OCI-LY3 (cell line): ENCODE measurements around the gene OTOG.

Experiments
- H2AFZ ChIP-seq: fragments of 200-600, 300-600 bp; shearing (Covaris generic); 2 replicates; pipeline ENCODE4 v1.6.0; 2014; ENCODE audit warnings: antibody characterized with exemption, low read depth, low read length
- H3K27ac ChIP-seq: fragments of 200-600, 300-600 bp; sonication (generic); 2 replicates; pipeline ENCODE4 v1.5.1; 2014; ENCODE audit warnings: mild to moderate bottlenecking, low read length, moderate library complexity, mixed read lengths
- H3K27me3 ChIP-seq: fragments of 200-600, 300-600 bp; sonication (generic); 2 replicates; pipeline ENCODE4 v1.6.1; 2014; ENCODE audit warnings: low read depth, low read length, mixed read lengths
- H3K36me3 ChIP-seq: fragments of 200-600, 300-600 bp; sonication (generic); replicated peaks from 2 replicates; pipeline ENCODE3; 2014; ENCODE audit warnings: low read depth, low read length, mixed read lengths
- H3K4me1 ChIP-seq: fragments of 300-600, 200-600 bp; sonication (generic); 2 replicates; pipeline ENCODE4 v1.6.1; 2014; ENCODE audit warnings: low read length, mixed read lengths
- H3K4me2 ChIP-seq: fragments of 200-600, 300-600 bp; sonication (generic); 2 replicates; pipeline ENCODE4 v1.6.1; 2014; ENCODE audit warnings: low read length, mixed read lengths
- H3K4me3 ChIP-seq: fragments of 300-600, 200-600 bp; sonication (generic); 2 replicates; pipeline ENCODE4 v1.5.1; 2014; ENCODE audit warnings: antibody characterized with exemption, mild to moderate bottlenecking, low read length, moderate library complexity
- H3K79me2 ChIP-seq: fragments of 300-600, 200-600 bp; shearing (Covaris generic); 2 replicates; pipeline ENCODE4 v1.6.1; 2014; ENCODE audit warnings: mild to moderate bottlenecking, low read length, mixed read lengths
- H3K9ac ChIP-seq: fragments of 300-600, 200-600 bp; shearing (Covaris generic); 2 replicates; pipeline ENCODE4 v1.6.0; 2014; ENCODE audit warnings: mild to moderate bottlenecking, low read length, moderate library complexity
- H3K9me3 ChIP-seq: fragments of 200-600, 300-600 bp; shearing (Covaris generic); 2 replicates; pipeline ENCODE4 v1.6.1; 2014; ENCODE audit warnings: low read length, mixed read lengths; ENCODE audit not compliant: insufficient read depth
- H4K20me1 ChIP-seq: fragments of 200-600, 300-600 bp; sonication (generic); 2 replicates; pipeline ENCODE4 v1.6.1; 2016; ENCODE audit warnings: low read length, mixed read lengths; ENCODE audit not compliant: insufficient read depth
- EZH2phosphoT487 ChIP-seq: fragments of 200-600 bp; shearing (Covaris generic); IDR thresholded peaks from 2 replicates; pipeline ENCODE4 v1.6.1; 2018; ENCODE audit warnings: antibody characterized with exemption, mixed run types, low read depth
- TF ChIP-seq, protein P1 (sequence below): fragments of 200-600, 300-600 bp; sonication (generic); IDR thresholded peaks from 2 replicates; pipeline ENCODE4 v1.5.1; 2014; ENCODE audit warnings: antibody characterized with exemption, low read length, low read depth

Gene OTOG

DNA sequence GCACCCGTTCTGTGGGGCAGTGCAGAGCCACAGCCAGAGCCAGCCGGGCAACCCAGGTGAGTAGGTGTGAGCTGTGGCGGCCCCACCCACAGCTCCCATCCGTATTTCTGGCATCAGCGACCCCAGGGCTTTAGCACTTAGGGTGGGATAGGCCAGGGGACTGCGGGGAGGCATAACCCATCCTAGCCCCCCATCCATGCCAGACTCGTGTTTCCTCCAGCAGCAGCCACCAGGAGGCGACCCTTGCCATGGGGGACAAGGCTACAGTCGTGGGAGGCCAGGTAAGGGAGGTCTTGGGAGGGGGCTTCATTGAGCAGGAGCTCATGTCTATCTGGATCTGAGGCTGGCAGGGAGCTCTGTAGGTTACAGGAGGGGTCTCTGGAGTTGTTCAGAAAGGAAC lies 873 bp downstream of the OTOG start:
- Histone ChIP-seq H3K27ac (no peak overlapping the region), H4K20me1 (no peaks in the 10 kb centered on the region), H3K36me3 (no peaks in the 10 kb centered on the region), H2AFZ (no peak overlapping the region), H3K79me2 (no peaks in the 10 kb centered on the region), H3K4me1 (peaks cover 14% of the 10 kb centered on the region), H3K4me2 (no peak overlapping the region), H3K9ac (no peak overlapping the region), H3K4me3 (no peak overlapping the region), H3K9me3 (no peaks in the 10 kb centered on the region), H3K27me3 (no peaks in the 10 kb centered on the region)
- TF ChIP-seq, protein P1, sequence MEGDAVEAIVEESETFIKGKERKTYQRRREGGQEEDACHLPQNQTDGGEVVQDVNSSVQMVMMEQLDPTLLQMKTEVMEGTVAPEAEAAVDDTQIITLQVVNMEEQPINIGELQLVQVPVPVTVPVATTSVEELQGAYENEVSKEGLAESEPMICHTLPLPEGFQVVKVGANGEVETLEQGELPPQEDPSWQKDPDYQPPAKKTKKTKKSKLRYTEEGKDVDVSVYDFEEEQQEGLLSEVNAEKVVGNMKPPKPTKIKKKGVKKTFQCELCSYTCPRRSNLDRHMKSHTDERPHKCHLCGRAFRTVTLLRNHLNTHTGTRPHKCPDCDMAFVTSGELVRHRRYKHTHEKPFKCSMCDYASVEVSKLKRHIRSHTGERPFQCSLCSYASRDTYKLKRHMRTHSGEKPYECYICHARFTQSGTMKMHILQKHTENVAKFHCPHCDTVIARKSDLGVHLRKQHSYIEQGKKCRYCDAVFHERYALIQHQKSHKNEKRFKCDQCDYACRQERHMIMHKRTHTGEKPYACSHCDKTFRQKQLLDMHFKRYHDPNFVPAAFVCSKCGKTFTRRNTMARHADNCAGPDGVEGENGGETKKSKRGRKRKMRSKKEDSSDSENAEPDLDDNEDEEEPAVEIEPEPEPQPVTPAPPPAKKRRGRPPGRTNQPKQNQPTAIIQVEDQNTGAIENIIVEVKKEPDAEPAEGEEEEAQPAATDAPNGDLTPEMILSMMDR: no peak; the same call in 1 of the 2 replicates
- TF ChIP-seq EZH2phosphoT487: no peak

DNA sequence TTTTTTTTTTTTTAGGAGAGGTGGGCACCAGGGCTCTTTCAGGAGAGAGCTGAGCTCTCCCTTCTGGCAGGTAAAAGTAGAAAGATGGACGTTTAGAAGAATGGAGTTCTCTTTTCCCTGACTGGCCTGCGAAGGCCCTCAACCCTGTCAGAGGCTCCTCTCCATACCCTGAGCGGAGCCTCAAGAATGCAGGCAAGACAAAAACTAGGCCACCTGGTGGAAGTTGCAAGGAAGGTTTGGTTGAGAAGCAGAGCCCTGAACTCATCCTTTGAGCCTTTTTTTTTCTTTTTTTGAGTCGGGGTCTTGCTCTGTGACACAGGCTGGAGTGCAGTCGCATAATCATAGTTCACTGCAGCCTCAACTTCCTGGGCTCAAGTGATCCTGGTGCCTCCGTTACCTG lies 1.4 kb downstream of the OTOG start:
- Histone ChIP-seq H3K4me1 (peaks cover 19% of the 10 kb centered on the region), H3K79me2 (no peaks in the 10 kb centered on the region), H3K36me3 (no peaks in the 10 kb centered on the region), H3K9me3 (no peaks in the 10 kb centered on the region), H2AFZ (no peak overlapping the region), H3K4me2 (no peak overlapping the region), H3K9ac (no peak overlapping the region), H3K4me3 (no peak overlapping the region), H4K20me1 (no peaks in the 10 kb centered on the region), H3K27ac (no peak overlapping the region), H3K27me3 (no peaks in the 10 kb centered on the region)
- TF ChIP-seq EZH2phosphoT487: no peak
- TF ChIP-seq, protein P1: no peak

DNA sequence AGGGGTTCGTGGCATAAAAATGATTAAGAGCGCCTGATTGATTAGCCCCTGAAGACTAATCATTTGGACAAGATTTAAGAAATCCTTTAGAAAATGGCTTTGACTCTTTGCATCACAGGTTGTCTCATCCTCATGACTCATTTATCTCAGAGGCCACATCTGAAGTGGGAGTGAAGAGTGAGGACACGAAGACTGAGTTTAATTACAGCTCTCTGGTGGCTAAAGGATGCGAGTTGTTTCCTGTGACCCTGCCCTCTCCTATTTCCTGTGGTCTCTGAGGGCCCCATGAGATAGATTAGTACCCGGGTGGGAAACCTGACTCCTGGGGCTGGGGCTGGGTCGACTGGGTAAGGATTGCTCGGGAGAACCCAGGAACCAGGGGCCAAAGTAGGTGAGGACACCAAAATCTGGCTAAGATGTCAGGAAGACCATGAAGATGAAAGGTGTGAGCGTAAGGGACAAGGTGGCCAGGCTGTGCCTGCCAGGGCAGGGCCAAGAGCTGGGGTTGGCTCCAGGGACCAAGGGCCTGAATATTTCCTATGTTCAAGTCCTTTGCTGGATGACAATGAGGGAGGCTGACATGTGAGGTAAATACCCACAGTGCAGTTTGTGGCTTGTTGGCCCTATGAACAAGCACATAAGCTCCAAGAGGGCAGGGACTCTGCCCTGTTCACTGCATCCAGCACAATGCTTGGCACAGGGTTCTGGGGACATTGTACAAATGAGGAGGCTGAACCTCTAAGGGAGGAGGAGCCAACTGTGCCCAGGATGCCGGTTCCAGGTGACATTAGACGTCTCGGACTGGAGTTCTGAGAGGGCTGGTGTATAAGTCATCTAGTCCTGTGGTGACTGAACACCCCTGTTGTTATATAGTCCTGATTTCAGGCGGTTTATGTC lies 3.6 kb downstream of the OTOG start:
- Histone ChIP-seq H3K27ac (no peak overlapping the region), H3K4me3 (no peak overlapping the region), H2AFZ (no peak overlapping the region), H3K27me3 (no peaks in the 10 kb centered on the region), H4K20me1 (no peaks in the 10 kb centered on the region), H3K9me3 (no peaks in the 10 kb centered on the region), H3K36me3 (no peaks in the 10 kb centered on the region), H3K9ac (no peak overlapping the region), H3K79me2 (no peaks in the 10 kb centered on the region), H3K4me1 (peaks cover 23% of the 10 kb centered on the region), H3K4me2 (no peak overlapping the region)
- TF ChIP-seq, protein P1: no peak
- no peak for TF ChIP-seq EZH2phosphoT487

DNA sequence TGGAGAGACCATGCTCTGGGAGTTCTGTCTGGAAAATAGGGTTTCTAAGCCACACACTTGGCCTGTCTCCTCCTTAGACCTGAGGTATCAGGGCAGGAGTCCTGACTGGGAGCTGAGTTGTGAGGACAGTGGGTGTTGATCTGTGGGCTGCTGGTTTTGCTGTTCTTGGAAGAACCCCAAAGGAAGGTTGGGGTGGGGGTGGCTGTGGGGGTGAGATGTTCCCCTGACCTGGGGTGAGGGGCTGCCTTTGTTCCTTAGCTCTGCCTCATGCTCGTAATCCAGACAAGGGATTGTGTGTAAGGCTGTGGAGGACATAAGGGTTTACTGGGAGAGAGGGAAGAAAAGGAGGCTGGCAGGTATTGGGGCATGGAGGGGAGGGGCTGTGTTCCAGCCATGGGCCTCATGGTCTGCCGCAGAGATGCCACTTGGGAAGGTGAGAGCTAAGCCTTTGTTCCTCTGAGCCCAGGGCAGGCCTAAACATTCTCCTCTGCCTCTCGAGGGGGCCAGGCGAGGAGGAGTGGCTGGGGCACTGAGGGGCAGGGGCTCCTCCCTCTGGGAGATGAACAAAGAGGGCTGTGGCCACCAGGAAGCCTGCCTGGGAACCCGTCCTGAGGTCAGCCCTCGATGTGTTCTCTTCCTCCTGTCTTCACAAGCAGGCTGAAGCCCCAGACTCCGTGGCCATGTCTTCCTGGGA lies 4.4 kb downstream of the OTOG start:
- Histone ChIP-seq H3K4me2 (no peak overlapping the region), H3K4me3 (no peak overlapping the region), H3K27me3 (no peaks in the 10 kb centered on the region), H3K4me1 (peaks cover 23% of the 10 kb centered on the region), H2AFZ (no peak overlapping the region), H3K36me3 (no peaks in the 10 kb centered on the region), H3K27ac (no peak overlapping the region), H3K9ac (no peak overlapping the region), H3K79me2 (no peaks in the 10 kb centered on the region), H3K9me3 (no peaks in the 10 kb centered on the region), H4K20me1 (no peaks in the 10 kb centered on the region)
- no peak for TF ChIP-seq EZH2phosphoT487
- TF ChIP-seq, protein P1: no peak
